ENCODE results near the gene NR2F2.

The NR2F2 gene

GRCh38 chr15:96331945-96332636 lies 1.6 kb downstream of the NR2F2 start:
- Histone ChIP-seq H3K9me3 (replicated peaks in 1 of 2; ENCODE audit: control insufficient read depth in 2 of 2, insufficient read depth in 1 of 2, low read depth in 1 of 2, low read length in 2 of 2) (no peaks in the 10 kb centered on the region), H3K27me3 (ENCODE audit: control insufficient read depth in 3 of 3, insufficient read depth in 3 of 3, low read depth in 1 of 3, low read length in 3 of 3) (no peaks in the 10 kb centered on the region), H4K8ac (ENCODE audit: low read depth, low read length) (no peak overlapping the region), H3K4me3 (ENCODE audit: low read length in 2 of 2) (peak overlapping the region; percentile 81 to 97), H4K91ac (ENCODE audit: low read depth, low read length, poor library complexity) (no peak overlapping the region), H3K27ac (replicated peaks; ENCODE audit: low read length) (peak overlapping the region; percentile 95), H3K36me3 (replicated peaks in 1 of 2; ENCODE audit: control insufficient read depth in 2 of 2, insufficient read depth in 2 of 2, low read length in 2 of 2) (peaks cover 25 to 45% of the 10 kb centered on the region in 2 donors), H2BK120ac (ENCODE audit: low read depth, low read length) (peak overlapping the region; percentile 25), H3K18ac (ENCODE audit: low read length) (peak overlapping the region; percentile 98), H3K23ac (ENCODE audit: low read depth, low read length, poor library complexity) (peak overlapping the region; percentile 98), H3K4ac (ENCODE audit: low read length) (no peak overlapping the region), H3K9ac (ENCODE audit: low read depth, low read length, poor library complexity) (peak overlapping the region; percentile 99), H3K79me1 (ENCODE audit: low read depth, low read length) (peaks cover 2% of the 10 kb centered on the region), H2BK15ac (ENCODE audit: low read length) (peak overlapping the region; percentile 44), H3K4me1 (ENCODE audit: control insufficient read depth in 2 of 2, insufficient read depth in 1 of 2, low read depth in 1 of 2, low read length in 2 of 2) (peaks cover 4 to 27% of the 10 kb centered on the region in 2 donors), H3K14ac (ENCODE audit: low read length) (peak overlapping the region; percentile 98), H2BK5ac (ENCODE audit: low read length) (peak overlapping the region; percentile 91), H2AFZ (ENCODE audit: low read length) (no peak overlapping the region), H3K4me2 (ENCODE audit: insufficient read depth, low read length, poor library complexity, severe bottlenecking) (peak overlapping the region; percentile 69), H2BK12ac (ENCODE audit: low read length) (peak overlapping the region; percentile 64), H2AK5ac (ENCODE audit: low read depth, low read length) (peak overlapping the region; percentile 83)
- peak; percentile 11 for DNase-seq (ENCODE audit: low spot score)
- WGBS, 2 donors (ENCODE audit: extremely low coverage in 2 of 2, insufficient read length in 2 of 2, insufficient replicate concordance in 1 of 2), result no CpG with 5 or more reads among the region's 70 CpGs

- Histone ChIP-seq H2AK5ac (ENCODE audit: low read depth, low read length) (peak overlapping the region; percentile 81), H2BK120ac (ENCODE audit: low read depth, low read length) (peak overlapping the region; percentile 25), H4K8ac (ENCODE audit: low read depth, low read length) (no peak overlapping the region), H3K4me2 (ENCODE audit: insufficient read depth, low read length, poor library complexity, severe bottlenecking) (peak overlapping the region; percentile 94), H3K18ac (ENCODE audit: low read length) (peak overlapping the region; percentile 98), H2BK15ac (ENCODE audit: low read length) (peak overlapping the region; percentile 44), H3K27me3 (ENCODE audit: control insufficient read depth in 3 of 3, insufficient read depth in 3 of 3, low read depth in 1 of 3, low read length in 3 of 3) (no peaks in the 10 kb centered on the region), H3K9me3 (replicated peaks in 1 of 2; ENCODE audit: control insufficient read depth in 2 of 2, insufficient read depth in 1 of 2, low read depth in 1 of 2, low read length in 2 of 2) (no peaks in the 10 kb centered on the region), H2BK5ac (ENCODE audit: low read length) (peak overlapping the region; percentile 91), H3K4me3 (ENCODE audit: low read length in 2 of 2) (peak overlapping the region; percentile 81 to 97), H2BK12ac (ENCODE audit: low read length) (peak overlapping the region; percentile 64), H3K9ac (ENCODE audit: low read depth, low read length, poor library complexity) (peak overlapping the region; percentile 99), H3K27ac (replicated peaks; ENCODE audit: low read length) (peak overlapping the region; percentile 95), H3K36me3 (replicated peaks in 1 of 2; ENCODE audit: control insufficient read depth in 2 of 2, insufficient read depth in 2 of 2, low read length in 2 of 2) (peaks cover 28 to 51% of the 10 kb centered on the region in 2 donors), H2AFZ (ENCODE audit: low read length) (no peak overlapping the region), H3K79me1 (ENCODE audit: low read depth, low read length) (peaks cover 2% of the 10 kb centered on the region), H3K14ac (ENCODE audit: low read length) (peak overlapping the region; percentile 98), H3K23ac (ENCODE audit: low read depth, low read length, poor library complexity) (no peak overlapping the region), H3K4ac (ENCODE audit: low read length) (no peak overlapping the region), H3K4me1 (ENCODE audit: control insufficient read depth in 2 of 2, insufficient read depth in 1 of 2, low read depth in 1 of 2, low read length in 2 of 2) (peaks cover 4 to 27% of the 10 kb centered on the region in 2 donors), H4K91ac (ENCODE audit: low read depth, low read length, poor library complexity) (no peak overlapping the region)
- no peak for DNase-seq (ENCODE audit: low spot score)
- WGBS, 2 donors (ENCODE audit: extremely low coverage in 2 of 2, insufficient read length in 2 of 2, insufficient replicate concordance in 1 of 2), result no CpG with 5 or more reads among the region's 12 CpGs
Measured at GRCh38 chr15:96332637-96333121, 2.2 kb downstream of the NR2F2 start.

- H2AK5ac ChIP-seq (ENCODE audit: low read depth, low read length), result peak overlapping the region; percentile 81
- H3K27me3 ChIP-seq (ENCODE audit: control insufficient read depth in 3 of 3, insufficient read depth in 3 of 3, low read depth in 1 of 3, low read length in 3 of 3), result no peaks in the 10 kb centered on the region
- DNase-seq (ENCODE audit: low spot score), result peak; percentile 26
- peak overlapping the region; percentile 58 for H3K23ac ChIP-seq (ENCODE audit: low read depth, low read length, poor library complexity)
- no peak overlapping the region for H3K4ac ChIP-seq (ENCODE audit: low read length)
- peak overlapping the region; percentile 93 for H3K18ac ChIP-seq (ENCODE audit: low read length)
- no peaks in the 10 kb centered on the region for H3K9me3 ChIP-seq (replicated peaks in 1 of 2; ENCODE audit: control insufficient read depth in 2 of 2, insufficient read depth in 1 of 2, low read depth in 1 of 2, low read length in 2 of 2)
- H3K79me1 ChIP-seq (ENCODE audit: low read depth, low read length), result peaks cover 2% of the 10 kb centered on the region
- no peak overlapping the region for H4K8ac ChIP-seq (ENCODE audit: low read depth, low read length)
- peak overlapping the region; percentile 63 for H2BK15ac ChIP-seq (ENCODE audit: low read length)
- H3K9ac ChIP-seq (ENCODE audit: low read depth, low read length, poor library complexity), result peak overlapping the region; percentile 92
- no peak overlapping the region for H2AFZ ChIP-seq (ENCODE audit: low read length)
- no peak overlapping the region for H3K14ac ChIP-seq (ENCODE audit: low read length)
- no CpG with 5 or more reads among the region's 67 CpGs for WGBS, 2 donors (ENCODE audit: extremely low coverage in 2 of 2, insufficient read length in 2 of 2, insufficient replicate concordance in 1 of 2)
- H2BK120ac ChIP-seq (ENCODE audit: low read depth, low read length), result peak overlapping the region; percentile 88
- peaks cover 4 to 26% of the 10 kb centered on the region in 2 donors for H3K4me1 ChIP-seq (ENCODE audit: control insufficient read depth in 2 of 2, insufficient read depth in 1 of 2, low read depth in 1 of 2, low read length in 2 of 2)
- peak overlapping the region; percentile 85 for H2BK5ac ChIP-seq (ENCODE audit: low read length)
- peak overlapping the region; percentile 94 for H3K4me2 ChIP-seq (ENCODE audit: insufficient read depth, low read length, poor library complexity, severe bottlenecking)
- H3K4me3 ChIP-seq (ENCODE audit: low read length in 2 of 2), result peak overlapping the region; percentile 81 to 97
- H4K91ac ChIP-seq (ENCODE audit: low read depth, low read length, poor library complexity), result no peak overlapping the region
- H3K36me3 ChIP-seq (replicated peaks in 1 of 2; ENCODE audit: control insufficient read depth in 2 of 2, insufficient read depth in 2 of 2, low read length in 2 of 2), result peaks cover 28 to 58% of the 10 kb centered on the region in 2 donors
- peak overlapping the region; percentile 82 for H2BK12ac ChIP-seq (ENCODE audit: low read length)
- peak overlapping the region; percentile 47 for H3K27ac ChIP-seq (replicated peaks; ENCODE audit: low read length)
Measured at GRCh38 chr15:96333131-96334016, 2.9 kb downstream of the NR2F2 start.
